H1 (cell line): ENCODE data around the gene OBI1. TPM values are rescaled to one million over a fixed set of nuclear protein-coding genes. Genes with fewer than 3 reads are reported as not detected.

ENCODE experiments used
- CTCF ChIA-PET: fragments of 300-600 bp; sonication (Branson Sonifier 250); formaldehyde crosslinking; loops from one replicate; lab custom pipeline; 2021; ENCODE audit not compliant: partially characterized antibody; lab: Charles Lee
- POLR2A ChIA-PET: fragments of 300-600 bp; sonication (Branson Sonifier 250); formaldehyde crosslinking; loops from one replicate; lab custom pipeline; 2021; ENCODE audit warnings: inconsistent platforms; ENCODE audit not compliant: partially characterized antibody; lab: Charles Lee
- DNase-seq, 2 experiments: peaks; one replicate each; pipeline versions ENCODE4 v3.0.0 to v3.0.0-alpha.2; 2010 to 2022; ENCODE audit warnings: low spot score in 2 of 2, low read depth in 1 of 2, mixed read lengths in 1 of 2
- FAIRE-seq: peaks from 2 replicates; lab custom pipeline; 2011; peaks lifted over from hg19 to GRCh38; lab: Jason Lieb, UNC
- H2AFZ ChIP-seq: 2 replicates; pipeline ENCODE4 v1.8.1; 2012; ENCODE audit warnings: low read length, inconsistent platforms
- H2AK5ac ChIP-seq: 2 replicates; pipeline ENCODE4 v1.6.1; 2013; ENCODE audit warnings: low read depth, low read length
- H2BK120ac ChIP-seq: replicated peaks from 2 replicates; pipeline ENCODE3; 2013; ENCODE audit warnings: low read depth, low read length, inconsistent platforms
- H2BK12ac ChIP-seq: 2 replicates; pipeline ENCODE4 v1.6.1; 2013; ENCODE audit warnings: low read depth, low read length
- H2BK15ac ChIP-seq: 2 replicates; pipeline ENCODE4 v1.6.1; 2013; ENCODE audit warnings: low read length
- H2BK20ac ChIP-seq: 2 replicates; pipeline ENCODE4 v1.6.1; 2013; ENCODE audit warnings: low read length
- H2BK5ac ChIP-seq: 2 replicates; pipeline ENCODE4 v1.6.1; 2013; ENCODE audit warnings: low read depth, low read length
- H3K14ac ChIP-seq: 2 replicates; pipeline ENCODE4 v1.6.1; 2013; ENCODE audit warnings: inconsistent platforms; ENCODE audit not compliant: insufficient read length
- H3K18ac ChIP-seq: 2 replicates; pipeline ENCODE4 v1.6.1; 2013; ENCODE audit warnings: low read length; ENCODE audit errors: extremely low read depth
- H3K23ac ChIP-seq: 2 replicates; pipeline ENCODE4 v1.6.1; 2013; ENCODE audit warnings: inconsistent platforms; ENCODE audit not compliant: insufficient read length
- H3K23me2 ChIP-seq: 2 replicates; pipeline ENCODE4 v1.6.1; 2013; ENCODE audit warnings: low read depth, low read length
- H3K27ac ChIP-seq: 2 replicates; pipeline ENCODE4 v1.6.1; 2011; ENCODE audit warnings: low read depth, low read length, inconsistent platforms
- H3K27me3 ChIP-seq, 4 experiments: replicated peaks in 1 of 4; 1 replicate in 1 of 4; 2 replicates in 3 of 4; pipeline versions ENCODE4 v1.6.1 to v1.8.1; 2011 to 2013; ENCODE audit warnings: low read length in 3 of 4, mild to moderate bottlenecking in 3 of 4, inconsistent platforms in 2 of 4, mixed read lengths in 2 of 4, moderate library complexity in 1 of 4; ENCODE audit not compliant: control insufficient read depth in 3 of 4, insufficient read depth in 3 of 4; ENCODE audit errors: extremely low read depth in 1 of 4
- H3K36me3 ChIP-seq, 4 experiments: 2 replicates each; pipeline versions ENCODE4 v1.6.1 to v1.8.1; 2011 to 2013; ENCODE audit warnings: mild to moderate bottlenecking in 4 of 4, low read length in 3 of 4, moderate library complexity in 2 of 4, control low read depth in 1 of 4, inconsistent platforms in 1 of 4; ENCODE audit not compliant: insufficient read depth in 4 of 4, control insufficient read depth in 2 of 4
- H3K4ac ChIP-seq: replicated peaks from 2 replicates; pipeline ENCODE3; 2013; ENCODE audit warnings: low read length, low read depth, mixed read lengths, inconsistent platforms; ENCODE audit not compliant: insufficient read length
- H3K4me1 ChIP-seq, 4 experiments: replicated peaks in 1 of 4; 1 replicate in 1 of 4; 2 replicates in 3 of 4; pipeline versions ENCODE4 v1.6.1 to v1.8.1; 2011 to 2013; ENCODE audit warnings: low read length in 3 of 4, inconsistent platforms in 2 of 4, mixed read lengths in 1 of 4; ENCODE audit not compliant: insufficient read depth in 4 of 4, control insufficient read depth in 3 of 4
- H3K4me2 ChIP-seq, 2 experiments: 2 replicates each; pipeline versions ENCODE4 v1.6.1 to v1.8.1; 2011 to 2013; ENCODE audit warnings: low read depth in 2 of 2, low read length in 2 of 2, control low read depth in 1 of 2, inconsistent platforms in 1 of 2, mild to moderate bottlenecking in 1 of 2; ENCODE audit not compliant: insufficient read depth in 1 of 2
- H3K4me3 ChIP-seq, 4 experiments: fragments of 200-600, 300-600 bp in 1 of 4; sonication (generic), shearing (Covaris generic), sonication (Bioruptor Twin) in 1 of 4; 2 replicates each; pipeline versions ENCODE4 v1.5.1 to v1.8.1; 2011 to 2016; ENCODE audit warnings: low read length in 4 of 4, low read depth in 3 of 4, control low read depth in 2 of 4, inconsistent platforms in 2 of 4, mild to moderate bottlenecking in 2 of 4, mixed read lengths in 1 of 4, moderate library complexity in 1 of 4; ENCODE audit not compliant: insufficient read depth in 2 of 4; ENCODE audit errors: extremely low read depth in 1 of 4
- H3K56ac ChIP-seq: replicated peaks from 2 replicates; pipeline ENCODE3; 2013; ENCODE audit warnings: low read depth, mild to moderate bottlenecking, mixed read lengths, low read length, inconsistent platforms; ENCODE audit not compliant: insufficient read length
- H3K79me1 ChIP-seq: 2 replicates; pipeline ENCODE4 v1.6.1; 2013; ENCODE audit warnings: low read depth, low read length, control low read depth
- H3K79me2 ChIP-seq, 2 experiments: 2 replicates each; pipeline versions ENCODE4 v1.6.1 to v1.8.1; 2012 to 2013; ENCODE audit warnings: low read length in 2 of 2, mild to moderate bottlenecking in 2 of 2, inconsistent platforms in 1 of 2; ENCODE audit not compliant: insufficient read depth in 2 of 2, control insufficient read depth in 1 of 2
- H3K9ac ChIP-seq, 4 experiments: replicated peaks in 1 of 4; 1 replicate in 1 of 4; 2 replicates in 3 of 4; pipeline versions ENCODE4 v1.6.1 to v1.8.1; 2011 to 2013; ENCODE audit warnings: low read depth in 3 of 4, low read length in 3 of 4, control low read depth in 2 of 4, mild to moderate bottlenecking in 2 of 4, moderate library complexity in 2 of 4, inconsistent platforms in 1 of 4; ENCODE audit errors: extremely low read depth in 1 of 4
- H3K9me3 ChIP-seq, 2 experiments: 2 replicates each; pipeline versions ENCODE4 v1.6.1 to v1.8.1; 2012 to 2013; ENCODE audit warnings: mild to moderate bottlenecking in 2 of 2, moderate library complexity in 2 of 2, control low read depth in 1 of 2, inconsistent platforms in 1 of 2, low read depth in 1 of 2, low read length in 1 of 2, mixed read lengths in 1 of 2; ENCODE audit not compliant: insufficient read depth in 2 of 2
- H4K20me1 ChIP-seq, 2 experiments: replicated peaks in 1 of 2; 2 replicates each; pipeline versions ENCODE3 to v1.8.1; 2011 to 2013; ENCODE audit warnings: inconsistent platforms in 2 of 2, low read length in 2 of 2, mild to moderate bottlenecking in 1 of 2; ENCODE audit not compliant: insufficient read depth in 2 of 2, control insufficient read depth in 1 of 2
- H4K5ac ChIP-seq: 2 replicates; pipeline ENCODE4 v1.6.1; 2013; ENCODE audit warnings: low read length, low read depth, mixed read lengths, inconsistent platforms; ENCODE audit not compliant: insufficient read length
- H4K8ac ChIP-seq: 2 replicates; pipeline ENCODE4 v1.8.0; 2013; ENCODE audit warnings: mild to moderate bottlenecking, moderate library complexity, low read length, inconsistent platforms; ENCODE audit not compliant: insufficient read depth; ENCODE audit errors: extremely low read depth
- H4K91ac ChIP-seq: replicated peaks from 2 replicates; pipeline ENCODE3; 2013; ENCODE audit warnings: low read length, mixed read lengths, inconsistent platforms; ENCODE audit not compliant: insufficient read length
- CTBP2 ChIP-seq: IDR thresholded peaks from 2 replicates; pipeline ENCODE4 v1.7.0; 2011; ENCODE audit warnings: borderline replicate concordance, mild to moderate bottlenecking, moderate library complexity, mixed read lengths, low read length; ENCODE audit not compliant: insufficient read depth, insufficient read length
- HDAC6 ChIP-seq: IDR thresholded peaks from one replicate; pipeline ENCODE4 v1.7.1; 2012; ENCODE audit warnings: low read depth, mild to moderate bottlenecking, inconsistent platforms, low read length, moderate library complexity
- RAD21 ChIP-seq, 2 experiments: IDR thresholded peaks in 1 of 2; conservative IDR thresholded peaks in 1 of 2; 2 replicates each; pipeline ENCODE4 v1.6.1; 2011; ENCODE audit warnings: low read depth in 2 of 2, low read length in 2 of 2, improper control_type of control experiment in 1 of 2, inconsistent platforms in 1 of 2, mild to moderate bottlenecking in 1 of 2, moderate library complexity in 1 of 2
- RBBP5 ChIP-seq: IDR thresholded peaks from 2 replicates; pipeline ENCODE4 v1.7.1; 2012; ENCODE audit warnings: low read depth, mild to moderate bottlenecking, inconsistent platforms, low read length, moderate library complexity, borderline replicate concordance
- RNF2 ChIP-seq: fragments of 200-900, 300-1000 bp; sonication (generic); IDR thresholded peaks from 2 replicates; pipeline ENCODE4 v1.7.1; 2016; ENCODE audit warnings: borderline replicate concordance, low read depth, mild to moderate bottlenecking, antibody characterized with exemption, low read length; ENCODE audit not compliant: poor library complexity, severe bottlenecking; ENCODE audit errors: missing control alignments
- SAP30 ChIP-seq: fragments of 300-600 bp; sonication (generic); IDR thresholded peaks from 2 replicates; pipeline ENCODE4 v1.7.1; 2012; ENCODE audit warnings: low read length, moderate library complexity, mild to moderate bottlenecking, inconsistent platforms; ENCODE audit not compliant: insufficient read depth, insufficient replicate concordance
- WGBS, 2 experiments: shearing (Covaris generic) in 1 of 2; methylation state at CpG; one replicate each; pipeline versions ENCODE4 v1.1.6 to v1.1.7; 2013 to 2015; ENCODE audit warnings: low lambda C conversion rate in 2 of 2, mixed read lengths in 2 of 2, inconsistent platforms in 1 of 2, low coverage in 1 of 2, missing lambda C conversion rate in 1 of 2; ENCODE audit not compliant: insufficient replicate concordance in 2 of 2, insufficient coverage in 1 of 2, insufficient read length in 1 of 2; ENCODE audit errors: extremely low coverage in 1 of 2, missing lambda C conversion rate in 1 of 2; 5-methylcytosine and 5-hydroxymethylcytosine counted together
- polyA plus RNA-seq, 7 experiments: library from polyadenylated mRNA; depleted of rRNA in 3 of 7; stranded (reverse) in 5 of 7; unstranded in 2 of 7; fragments of >200 nt in 5 of 7; fragments of 200-250 nt in 2 of 7; gene quantifications; 1 replicate in 5 of 7; 2 replicates in 1 of 7; 4 replicates in 1 of 7; pipeline versions ENCODE4 v1.2.1 to v1.2.3, GENCODE V29; 2011 to 2013; ENCODE audit warnings: missing spikeins in 2 of 7, mixed read lengths in 2 of 7
- total RNA-seq: library from RNA; stranded (reverse); fragmentation: NEBNext Ultra II Directional; extraction: Animal tissue kit (Norgen Biotek cat#: 25700); gene quantifications from 2 replicates; pipeline ENCODE4 v1.2.1, GENCODE V29; 2021

OBI1 gene
- total and polyA plus RNA-seq, 2 of the 8 experiments (the other 6 are each of a cell fraction or from before 2014, with no cell fraction given): 7.1 to 14.3 TPM

DNA sequence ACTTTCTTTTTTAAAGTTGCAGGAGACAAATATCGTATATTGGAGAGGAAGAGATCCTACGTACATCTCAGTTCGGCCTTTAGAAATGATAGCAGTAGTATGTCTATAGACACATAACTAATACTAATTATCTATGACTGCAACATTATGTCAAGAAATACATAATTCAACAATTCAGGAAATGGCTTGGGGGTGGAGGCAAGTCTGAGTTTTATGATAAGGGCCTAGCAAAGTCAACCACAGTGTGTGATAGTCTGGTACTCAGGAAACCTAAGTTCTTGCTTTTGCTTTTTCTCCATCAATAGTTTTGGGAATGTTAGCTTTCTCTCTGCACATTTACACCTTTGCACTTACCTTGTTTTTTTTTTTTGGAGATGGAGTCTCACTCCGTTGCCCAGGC lies 27.5 kb upstream of the OBI1 start:
- H3K79me1 ChIP-seq: no peaks in the 10 kb centered on the region
- no peak overlapping the region for H3K23ac ChIP-seq
- H2BK5ac ChIP-seq: no peak overlapping the region
- no peak overlapping the region for H2BK120ac ChIP-seq
- H4K8ac ChIP-seq: no peak overlapping the region
- H2BK20ac ChIP-seq: no peak overlapping the region
- H3K36me3 ChIP-seq: no peaks in the 10 kb centered on the region
- no peak overlapping the region for H2AK5ac ChIP-seq
- peaks cover 0 to 3% (median 0%) of the 10 kb centered on the region in 4 experiments; a peak in 1 of 7 replicates for H3K4me1 ChIP-seq
- H3K4me2 ChIP-seq: no peak overlapping the region
- no peaks in the 10 kb centered on the region for H3K23me2 ChIP-seq
- H3K14ac ChIP-seq: no peak overlapping the region
- ChIA-PET CTCF (interaction anchor here (0.6 to 1.1 kb wide), 2 partner anchors 117 to 292 kb away, joined by 3 to 5 read pairs; no protein-coding TSS in a partner anchor), POLR2A (no interaction called here)
- no peak overlapping the region for H2BK12ac ChIP-seq
- WGBS, 2 experiments: 95% methylated on average over 4 of the region's 4 CpGs; no CpG with 5 or more reads in 1 of the 2 experiments
- no peak for DNase-seq
- no peak overlapping the region for H3K9ac ChIP-seq
- H3K56ac ChIP-seq: no peak overlapping the region
- H4K91ac ChIP-seq: no peak overlapping the region
- H4K20me1 ChIP-seq: no peaks in the 10 kb centered on the region
- H3K79me2 ChIP-seq: no peaks in the 10 kb centered on the region
- no peak overlapping the region for H3K27ac ChIP-seq
- FAIRE-seq: no peak
- H4K5ac ChIP-seq: no peak overlapping the region
- H2BK15ac ChIP-seq: no peak overlapping the region
- no peak overlapping the region for H2AFZ ChIP-seq
- no peaks in the 10 kb centered on the region for H3K27me3 ChIP-seq
- no peak overlapping the region for H3K18ac ChIP-seq
- H3K4ac ChIP-seq: no peak overlapping the region
- no peak overlapping the region for H3K4me3 ChIP-seq
- no peaks in the 10 kb centered on the region for H3K9me3 ChIP-seq
- TF ChIP-seq SAP30 (no peak), CTBP2 (no peak), RNF2 (no peak), RAD21 (IDR thresholded peaks at IDR 0.05 in 1 of 2, conservative IDR thresholded peaks at IDR 0.05 in 1 of 2; ENCODE audit: low read depth in 2 of 2, low read length in 2 of 2) (no peak), RBBP5 (no peak), HDAC6 (no peak)
